Body of pancreas (tissue), 4 donors: ENCODE measurements around the gene TOP2B. TPM values are rescaled to one million over a fixed set of nuclear protein-coding genes. Genes with fewer than 3 reads are reported as not detected.
A peak's percentile ranks its signal among the peaks of the same experiment; 100 is the strongest.

Source experiments
- ATAC-seq: fragments of 150-250 bp; one replicate; pipeline ENCODE4 v1.9.1; 2016
- DNase-seq, 4 donors: peaks; one replicate each; pipeline ENCODE4 v3.0.0-alpha.2; 2019
- H3K27ac ChIP-seq, 4 donors: fragments of 200-600 bp; sonication (generic); 1 replicate in 3 of 4; 2 replicates in 1 of 4; pipeline versions ENCODE4 v1.5.1 to v1.6.1; 2016 to 2019; ENCODE audit warnings: mild to moderate bottlenecking in 1 of 4, mixed read lengths in 1 of 4, moderate library complexity in 1 of 4
- H3K27me3 ChIP-seq, 2 donors: fragments of 200-600 bp; sonication (generic); one replicate each; pipeline ENCODE4 v1.6.0; 2016; ENCODE audit warnings: mild to moderate bottlenecking in 1 of 2
- H3K36me3 ChIP-seq, 2 donors: fragments of 200-600 bp; sonication (generic); replicated peaks in 1 of 2; 2 replicates each; pipeline ENCODE4 v1.5.1; 2016; ENCODE audit warnings: low read depth in 2 of 2; ENCODE audit not compliant: insufficient read depth in 1 of 2
- H3K4me1 ChIP-seq: fragments of 200-600 bp; sonication (generic); one replicate; pipeline ENCODE4 v1.6.0; 2016
- H3K4me3 ChIP-seq, 2 donors: fragments of 200-600 bp; sonication (generic); 1 replicate in 1 of 2; 2 replicates in 1 of 2; pipeline ENCODE4 v1.5.1; 2016 to 2019
- H3K9me3 ChIP-seq, 3 donors: fragments of 200-600 bp; sonication (generic); 1 replicate in 2 of 3; 2 replicates in 1 of 3; pipeline ENCODE4 v1.5.1; 2016
- CTCF ChIP-seq, 7 experiments: fragments of 450-650 bp in 4 of 7; fragments of 200-600 bp in 3 of 7; sonication (generic) in 3 of 7; IDR thresholded peaks; one replicate each; pipeline ENCODE4 v1.5.1; 2016 to 2019; ENCODE audit warnings: antibody characterized with exemption in 7 of 7
- POLR2A ChIP-seq, 3 donors: fragments of 450-650 bp; IDR thresholded peaks; one replicate each; pipeline ENCODE4 v1.6.1; 2016; ENCODE audit warnings: antibody characterized with exemption in 3 of 3, mild to moderate bottlenecking in 2 of 3
- WGBS, 2 donors: methylation state at CpG; one replicate each; pipeline ENCODE4 v1.1.5; 2017; 5-methylcytosine and 5-hydroxymethylcytosine counted together
- intact Hi-C: fragments of 100-400 bp; cut with DNase I; formaldehyde crosslinking; loops from one replicate; pipeline ENCODE4 v1.15.1; 2023
- total RNA-seq, 2 donors: library from RNA; depleted of rRNA; stranded (reverse); fragments of >200 nt; gene quantifications; one replicate each; pipeline ENCODE4 v1.1.0, GENCODE V29; 2016

The TOP2B gene
- total RNA-seq, 2 donors from 2014 or later: 52.7 to 83.1 TPM

- DNase-seq: no peak
- Histone ChIP-seq H3K4me3 (no peak overlapping the region), H3K36me3 (no peaks in the 10 kb centered on the region), H3K27me3 (no peaks in the 10 kb centered on the region), H3K9me3 (no peaks in the 10 kb centered on the region), H3K27ac (no peak overlapping the region), H3K4me1 (no peaks in the 10 kb centered on the region)
- 92 to 93% methylated on average over 3 of the region's 3 CpGs for WGBS, 2 donors
- TF ChIP-seq CTCF (IDR thresholded peaks at IDR 0.05) (no peak), POLR2A (IDR thresholded peaks at IDR 0.05) (no peak)
- intact Hi-C loops: no loop called here
- no peak for ATAC-seq
Measured at GRCh38 chr3:25572336-25572735, 92.4 kb downstream of the TOP2B start.

GRCh38 chr3:25571285-25571684 is 93.4 kb downstream of the TOP2B start:
- Histone ChIP-seq H3K27ac (no peak overlapping the region), H3K36me3 (no peaks in the 10 kb centered on the region), H3K4me3 (no peak overlapping the region), H3K4me1 (no peaks in the 10 kb centered on the region), H3K27me3 (no peaks in the 10 kb centered on the region), H3K9me3 (no peaks in the 10 kb centered on the region)
- ATAC-seq (peak; percentile 9), DNase-seq (no peak)
- TF ChIP-seq POLR2A (IDR thresholded peaks at IDR 0.05): no peak
- no peak for TF ChIP-seq CTCF (IDR thresholded peaks at IDR 0.05)
- WGBS, 2 donors: 79 to 92% methylated on average over 6 of the region's 6 CpGs
- intact Hi-C loops: no loop called here

GRCh38 chr3:25568525-25569078 is 96.1 kb downstream of the TOP2B start:
- WGBS, 2 donors: 90 to 93% methylated on average over 4 to 10 of the region's 10 CpGs
- H3K4me1 ChIP-seq: no peaks in the 10 kb centered on the region
- no peaks in the 10 kb centered on the region for H3K9me3 ChIP-seq
- no peak overlapping the region for H3K27ac ChIP-seq
- intact Hi-C loops: no loop called here
- DNase-seq: no peak
- no peaks in the 10 kb centered on the region for H3K27me3 ChIP-seq
- H3K4me3 ChIP-seq: no peak overlapping the region
- TF ChIP-seq CTCF (IDR thresholded peaks at IDR 0.05) (no peak), POLR2A (IDR thresholded peaks at IDR 0.05) (no peak)
- no peak for ATAC-seq
- H3K36me3 ChIP-seq: no peaks in the 10 kb centered on the region

- Histone ChIP-seq H3K4me3 (no peak overlapping the region), H3K4me1 (no peaks in the 10 kb centered on the region), H3K9me3 (no peaks in the 10 kb centered on the region), H3K27me3 (no peaks in the 10 kb centered on the region), H3K36me3 (no peaks in the 10 kb centered on the region), H3K27ac (no peak overlapping the region)
- no peak for TF ChIP-seq CTCF (IDR thresholded peaks at IDR 0.05)
- TF ChIP-seq POLR2A (IDR thresholded peaks at IDR 0.05): no peak
- DNase-seq (no peak), ATAC-seq (no peak)
- intact Hi-C loops: no loop called here
- WGBS, 2 donors: 89 to 92% methylated on average over 13 to 14 of the region's 14 CpGs
Measured at GRCh38 chr3:25567806-25568524, 96.7 kb downstream of the TOP2B start.

GRCh38 chr3:25567388-25567787 is 97.3 kb downstream of the TOP2B start:
- 86 to 88% methylated on average over 10 of the region's 10 CpGs for WGBS, 2 donors
- ATAC-seq: no peak
- intact Hi-C loops: no loop called here

More at GRCh38 chr3:25567388-25567787, 97.3 kb downstream of the TOP2B start:
- H3K27ac ChIP-seq: no peak overlapping the region
- no peak overlapping the region for H3K4me3 ChIP-seq
- H3K27me3 ChIP-seq: no peaks in the 10 kb centered on the region
- no peak for DNase-seq
- H3K36me3 ChIP-seq: no peaks in the 10 kb centered on the region
- no peaks in the 10 kb centered on the region for H3K9me3 ChIP-seq
- H3K4me1 ChIP-seq: no peaks in the 10 kb centered on the region
- TF ChIP-seq POLR2A (IDR thresholded peaks at IDR 0.05) (no peak), CTCF (IDR thresholded peaks at IDR 0.05) (no peak)
